ENCODE measurements around the gene SYT6.

The SYT6 gene

DNA sequence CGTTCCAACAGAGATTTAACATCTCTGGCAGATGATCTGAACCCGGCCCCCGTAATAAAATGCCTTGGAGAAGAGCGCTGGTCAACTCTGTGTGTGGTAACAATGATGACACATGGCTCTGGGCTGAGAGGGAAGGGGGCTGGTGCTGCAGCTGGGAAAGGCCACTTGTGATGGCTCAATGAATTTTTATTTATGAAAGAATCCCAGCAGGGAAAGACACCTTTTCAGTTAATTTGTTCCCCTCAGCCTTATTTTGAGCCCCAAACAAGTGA is 59.4 kb downstream of the SYT6 start:
- no peak overlapping the region for H3K9ac ChIP-seq (ENCODE audit: low read depth in 1 of 2, low read length in 2 of 2)
- H3K36me3 ChIP-seq (ENCODE audit: control insufficient read depth in 1 of 2, insufficient read depth in 2 of 2, low read length in 2 of 2): no peaks in the 10 kb centered on the region
- H3K27me3 ChIP-seq (ENCODE audit: control insufficient read depth in 1 of 2, insufficient read depth in 2 of 2, low read length in 2 of 2): no peaks in the 10 kb centered on the region
- no peak overlapping the region for H3K27ac ChIP-seq (ENCODE audit: low read depth, low read length)
- H3K9me3 ChIP-seq (ENCODE audit: control insufficient read depth in 1 of 2, low read length in 2 of 2): no peaks in the 10 kb centered on the region
- no peaks in the 10 kb centered on the region for H3K4me1 ChIP-seq (ENCODE audit: control insufficient read depth in 1 of 2, insufficient read depth in 2 of 2, low read length in 2 of 2)
- no peak overlapping the region for H3K4me3 ChIP-seq (ENCODE audit: low read depth in 1 of 2, low read length in 2 of 2)

- Histone ChIP-seq H3K9ac (ENCODE audit: low read depth in 1 of 2, low read length in 2 of 2) (no peak overlapping the region), H3K4me1 (ENCODE audit: control insufficient read depth in 1 of 2, insufficient read depth in 2 of 2, low read length in 2 of 2) (no peaks in the 10 kb centered on the region), H3K36me3 (ENCODE audit: control insufficient read depth in 1 of 2, insufficient read depth in 2 of 2, low read length in 2 of 2) (no peaks in the 10 kb centered on the region), H3K27ac (ENCODE audit: low read depth, low read length) (no peak overlapping the region), H3K27me3 (ENCODE audit: control insufficient read depth in 1 of 2, insufficient read depth in 2 of 2, low read length in 2 of 2) (no peaks in the 10 kb centered on the region), H3K4me3 (ENCODE audit: low read depth in 1 of 2, low read length in 2 of 2) (no peak overlapping the region), H3K9me3 (ENCODE audit: control insufficient read depth in 1 of 2, low read length in 2 of 2) (no peaks in the 10 kb centered on the region)
Measured at GRCh38 chr1:114093624-114094362, 59.9 kb downstream of the SYT6 start.

DNA sequence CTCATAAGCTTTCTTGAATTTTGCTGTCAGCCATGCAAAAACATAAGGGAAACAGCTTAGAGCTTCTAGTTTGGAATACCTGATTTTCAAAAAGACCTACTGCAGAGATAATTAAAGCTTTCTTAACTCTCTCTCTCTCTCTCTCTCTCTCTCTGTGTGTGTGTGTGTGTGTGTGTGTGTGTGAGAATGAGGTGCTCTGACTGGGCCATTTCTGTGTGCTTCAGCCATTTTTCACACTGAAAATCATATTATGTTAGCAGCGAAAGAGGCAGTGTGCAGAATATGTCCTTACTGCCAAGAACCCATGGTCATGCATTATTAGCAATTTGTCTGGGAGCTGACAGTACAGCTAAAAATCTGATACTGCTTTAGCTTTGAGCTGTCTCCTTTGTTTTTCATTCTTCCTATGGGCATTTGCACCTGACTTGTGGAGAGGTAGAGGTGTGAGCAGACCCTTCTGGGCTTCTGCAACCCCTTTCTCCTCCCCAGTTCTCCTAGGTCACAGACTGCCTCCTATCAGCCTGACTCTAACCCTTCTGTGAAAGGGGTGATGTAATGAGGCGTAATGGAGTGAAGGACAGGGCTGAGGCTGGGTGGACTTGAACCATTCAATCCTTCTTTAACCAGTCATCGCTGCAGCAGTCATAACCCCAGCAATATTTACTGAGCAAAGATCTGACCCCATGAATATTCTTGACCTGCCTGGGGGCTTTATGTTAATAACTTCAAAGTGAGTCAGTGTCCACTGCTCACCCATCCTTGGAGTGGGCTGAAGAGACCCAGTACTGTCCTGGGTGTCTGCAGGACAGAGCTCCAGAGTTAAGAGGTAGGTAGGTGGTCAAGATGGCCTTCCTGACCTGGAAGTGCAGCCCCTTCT is 61.2 kb downstream of the SYT6 start:
- no peaks in the 10 kb centered on the region for H3K36me3 ChIP-seq (ENCODE audit: control insufficient read depth in 1 of 2, insufficient read depth in 2 of 2, low read length in 2 of 2)
- H3K9ac ChIP-seq (ENCODE audit: low read depth in 1 of 2, low read length in 2 of 2): no peak overlapping the region
- H3K4me1 ChIP-seq (ENCODE audit: control insufficient read depth in 1 of 2, insufficient read depth in 2 of 2, low read length in 2 of 2): no peaks in the 10 kb centered on the region
- H3K27ac ChIP-seq (ENCODE audit: low read depth, low read length): no peak overlapping the region
- H3K27me3 ChIP-seq (ENCODE audit: control insufficient read depth in 1 of 2, insufficient read depth in 2 of 2, low read length in 2 of 2): no peaks in the 10 kb centered on the region
- H3K9me3 ChIP-seq (ENCODE audit: control insufficient read depth in 1 of 2, low read length in 2 of 2): no peaks in the 10 kb centered on the region
- no peak overlapping the region for H3K4me3 ChIP-seq (ENCODE audit: low read depth in 1 of 2, low read length in 2 of 2)

DNA sequence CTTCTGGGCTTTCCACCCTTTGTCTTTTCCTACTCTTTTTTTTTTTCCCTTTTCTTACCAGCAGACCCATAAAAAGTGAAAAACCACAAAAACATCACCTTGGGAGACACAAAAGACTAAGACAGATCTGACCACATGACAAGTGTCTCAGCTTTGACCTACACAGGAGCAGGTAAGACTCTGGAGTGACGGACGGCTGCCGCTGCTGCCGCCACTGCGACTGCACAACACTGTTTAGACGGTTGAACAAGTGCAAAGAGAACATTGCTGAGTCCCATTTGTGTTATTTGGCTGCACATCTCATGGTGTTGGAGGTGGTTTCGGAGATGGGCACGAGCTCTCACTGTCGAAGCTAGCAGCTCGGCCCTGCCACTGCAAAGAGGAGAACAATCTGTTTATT is 62.0 kb downstream of the SYT6 start:
- Histone ChIP-seq H3K27me3 (ENCODE audit: control insufficient read depth in 1 of 2, insufficient read depth in 2 of 2, low read length in 2 of 2) (no peaks in the 10 kb centered on the region), H3K27ac (ENCODE audit: low read depth, low read length) (no peak overlapping the region), H3K36me3 (ENCODE audit: control insufficient read depth in 1 of 2, insufficient read depth in 2 of 2, low read length in 2 of 2) (no peaks in the 10 kb centered on the region), H3K4me1 (ENCODE audit: control insufficient read depth in 1 of 2, insufficient read depth in 2 of 2, low read length in 2 of 2) (no peaks in the 10 kb centered on the region), H3K9ac (ENCODE audit: low read depth in 1 of 2, low read length in 2 of 2) (no peak overlapping the region), H3K4me3 (ENCODE audit: low read depth in 1 of 2, low read length in 2 of 2) (no peak overlapping the region), H3K9me3 (ENCODE audit: control insufficient read depth in 1 of 2, low read length in 2 of 2) (no peaks in the 10 kb centered on the region)

DNA sequence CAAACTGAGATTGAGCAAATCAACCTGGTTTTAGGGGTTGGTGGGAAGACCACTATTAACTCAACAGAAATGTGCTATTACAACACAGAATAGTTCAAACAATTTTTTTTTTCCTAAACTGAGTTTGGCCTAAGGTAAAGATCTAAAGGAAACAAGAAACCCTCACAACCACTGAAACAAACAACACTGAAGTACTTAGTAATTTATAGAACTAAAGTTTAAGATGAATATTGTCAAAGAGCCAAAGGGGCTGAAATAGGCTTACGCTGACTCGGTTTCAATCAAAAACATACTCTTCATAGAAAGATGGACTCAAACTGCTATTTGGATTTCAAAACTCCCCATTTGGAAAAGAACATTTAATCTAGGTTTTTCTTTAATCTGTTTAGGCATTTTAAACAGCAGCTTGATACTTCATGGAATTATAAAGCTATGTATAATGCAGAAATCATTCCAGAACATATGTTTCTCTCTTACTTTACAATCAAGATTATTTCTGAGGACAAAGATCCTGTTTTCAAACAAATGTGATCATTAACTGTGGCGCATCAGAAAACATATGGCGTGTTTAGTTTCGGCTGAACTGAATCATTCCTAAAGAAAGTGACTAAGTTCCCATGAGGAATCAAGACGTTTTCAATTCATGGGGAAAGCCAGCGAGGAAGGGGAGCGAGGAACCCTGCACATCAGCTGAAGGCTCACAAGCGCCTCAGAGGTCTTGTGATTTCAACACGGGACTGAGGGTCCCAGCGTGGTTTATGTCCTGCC is 62.7 kb downstream of the SYT6 start:
- Histone ChIP-seq H3K9me3 (ENCODE audit: control insufficient read depth in 1 of 2, low read length in 2 of 2) (no peaks in the 10 kb centered on the region), H3K4me3 (ENCODE audit: low read depth in 1 of 2, low read length in 2 of 2) (no peak overlapping the region), H3K4me1 (ENCODE audit: control insufficient read depth in 1 of 2, insufficient read depth in 2 of 2, low read length in 2 of 2) (no peaks in the 10 kb centered on the region), H3K27me3 (ENCODE audit: control insufficient read depth in 1 of 2, insufficient read depth in 2 of 2, low read length in 2 of 2) (no peaks in the 10 kb centered on the region), H3K36me3 (ENCODE audit: control insufficient read depth in 1 of 2, insufficient read depth in 2 of 2, low read length in 2 of 2) (no peaks in the 10 kb centered on the region), H3K9ac (ENCODE audit: low read depth in 1 of 2, low read length in 2 of 2) (no peak overlapping the region), H3K27ac (ENCODE audit: low read depth, low read length) (no peak overlapping the region)

DNA sequence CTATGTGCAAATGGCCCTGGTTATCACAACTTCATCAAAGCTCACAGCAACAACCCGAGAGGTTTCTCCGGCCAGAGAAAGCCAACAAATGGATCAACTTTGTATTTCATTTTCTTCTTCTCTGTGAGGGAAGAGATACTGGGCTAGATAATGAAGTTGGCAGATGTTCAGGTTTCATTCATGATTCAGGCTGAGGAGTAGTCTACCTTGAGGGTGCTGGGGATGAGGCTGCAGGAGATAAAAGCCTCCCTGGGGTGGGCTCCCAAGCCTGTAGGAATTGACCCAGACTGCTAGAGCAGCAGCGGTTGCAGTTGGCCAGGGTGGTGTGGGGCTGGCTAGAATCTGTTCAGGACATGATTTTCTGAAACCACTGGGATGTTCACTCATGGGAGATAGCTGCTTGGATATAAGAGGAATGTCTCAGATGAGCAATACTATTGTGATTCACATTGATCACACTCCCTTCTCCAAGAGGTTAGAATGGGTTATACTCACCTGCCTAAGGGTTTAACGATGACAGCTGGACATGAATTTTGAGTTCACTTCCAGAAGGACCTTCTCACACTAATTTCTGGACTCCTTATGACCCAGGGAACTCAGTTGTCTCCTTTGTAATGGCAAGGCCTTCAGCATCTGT is 64.0 kb downstream of the SYT6 start:
- Histone ChIP-seq H3K27ac (ENCODE audit: low read depth, low read length) (no peak overlapping the region), H3K36me3 (ENCODE audit: control insufficient read depth in 1 of 2, insufficient read depth in 2 of 2, low read length in 2 of 2) (no peaks in the 10 kb centered on the region), H3K4me1 (ENCODE audit: control insufficient read depth in 1 of 2, insufficient read depth in 2 of 2, low read length in 2 of 2) (no peaks in the 10 kb centered on the region), H3K9me3 (ENCODE audit: control insufficient read depth in 1 of 2, low read length in 2 of 2) (no peaks in the 10 kb centered on the region), H3K4me3 (ENCODE audit: low read depth in 1 of 2, low read length in 2 of 2) (no peak overlapping the region), H3K9ac (ENCODE audit: low read depth in 1 of 2, low read length in 2 of 2) (no peak overlapping the region), H3K27me3 (ENCODE audit: control insufficient read depth in 1 of 2, insufficient read depth in 2 of 2, low read length in 2 of 2) (no peaks in the 10 kb centered on the region)

DNA sequence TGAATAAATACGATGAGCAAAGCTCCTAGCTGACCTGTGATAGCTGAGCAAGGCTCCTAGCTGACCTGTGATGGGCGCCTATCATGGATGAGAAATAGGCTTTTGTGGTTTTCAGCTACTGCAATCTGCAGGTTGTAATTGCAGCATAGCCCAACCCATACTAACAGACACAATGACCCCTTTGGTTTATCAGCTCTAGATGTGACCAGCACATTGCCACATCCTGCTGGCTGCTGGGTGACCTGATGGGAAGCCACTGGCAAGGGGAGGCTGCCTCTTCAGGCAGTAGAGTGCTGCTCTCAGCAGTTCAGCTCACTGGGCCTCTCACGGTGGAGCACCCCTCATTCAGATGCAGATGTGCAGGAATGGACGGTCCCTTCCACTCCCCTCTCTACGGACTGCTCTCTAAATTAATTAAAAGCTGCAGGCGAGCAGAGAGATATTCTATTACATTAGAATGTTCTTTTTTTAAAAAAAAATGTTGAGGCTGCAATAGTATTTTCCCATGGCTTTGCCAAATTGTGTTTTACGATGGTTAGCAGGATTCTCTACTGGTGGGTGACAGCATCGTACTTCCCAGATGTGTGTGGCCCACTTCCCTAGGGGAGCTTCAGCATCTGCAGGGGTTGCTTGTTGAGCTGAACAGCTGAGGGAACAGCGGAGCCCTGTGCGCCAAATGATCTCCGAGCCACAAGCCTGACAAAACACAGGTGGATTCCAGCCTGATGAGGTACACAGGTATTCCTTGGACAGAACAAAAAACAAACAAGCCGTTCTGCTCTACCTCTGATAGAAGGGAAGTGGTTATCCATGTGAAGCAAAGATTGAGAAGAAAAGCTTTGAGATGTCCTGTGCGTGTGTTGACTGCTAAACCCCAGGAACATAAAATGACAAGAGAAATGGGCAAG is 65.0 kb downstream of the SYT6 start:
- Histone ChIP-seq H3K27ac (ENCODE audit: low read depth, low read length) (no peak overlapping the region), H3K4me1 (ENCODE audit: control insufficient read depth in 1 of 2, insufficient read depth in 2 of 2, low read length in 2 of 2) (no peaks in the 10 kb centered on the region), H3K4me3 (ENCODE audit: low read depth in 1 of 2, low read length in 2 of 2) (no peak overlapping the region), H3K36me3 (ENCODE audit: control insufficient read depth in 1 of 2, insufficient read depth in 2 of 2, low read length in 2 of 2) (no peaks in the 10 kb centered on the region), H3K27me3 (ENCODE audit: control insufficient read depth in 1 of 2, insufficient read depth in 2 of 2, low read length in 2 of 2) (no peaks in the 10 kb centered on the region), H3K9ac (ENCODE audit: low read depth in 1 of 2, low read length in 2 of 2) (no peak overlapping the region), H3K9me3 (ENCODE audit: control insufficient read depth in 1 of 2, low read length in 2 of 2) (no peaks in the 10 kb centered on the region)

DNA sequence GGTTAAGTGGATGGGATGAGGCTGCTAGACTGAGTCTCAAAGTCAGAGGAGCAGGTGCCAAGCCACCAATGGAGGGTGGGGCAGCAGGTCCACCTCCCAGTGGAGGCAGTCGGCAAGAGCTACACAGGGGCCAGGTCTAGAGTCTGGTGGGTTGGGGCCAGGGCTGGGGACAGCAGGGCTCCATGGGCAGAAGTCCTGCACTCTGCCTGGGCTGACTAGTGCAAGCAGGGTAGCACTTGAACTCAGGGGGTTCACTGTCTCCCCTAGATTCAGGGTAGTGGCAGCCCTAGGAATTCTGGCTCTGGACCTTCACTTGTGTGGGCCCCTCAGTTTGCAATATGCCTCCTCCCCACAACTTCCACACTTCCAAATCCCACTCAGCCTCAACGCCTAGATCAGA is 66.2 kb downstream of the SYT6 start:
- H3K27ac ChIP-seq (ENCODE audit: low read depth, low read length): no peak overlapping the region
- no peaks in the 10 kb centered on the region for H3K27me3 ChIP-seq (ENCODE audit: control insufficient read depth in 1 of 2, insufficient read depth in 2 of 2, low read length in 2 of 2)
- no peak overlapping the region for H3K4me3 ChIP-seq (ENCODE audit: low read depth in 1 of 2, low read length in 2 of 2)
- H3K9ac ChIP-seq (ENCODE audit: low read depth in 1 of 2, low read length in 2 of 2): no peak overlapping the region
- H3K4me1 ChIP-seq (ENCODE audit: control insufficient read depth in 1 of 2, insufficient read depth in 2 of 2, low read length in 2 of 2): no peaks in the 10 kb centered on the region
- no peaks in the 10 kb centered on the region for H3K9me3 ChIP-seq (ENCODE audit: control insufficient read depth in 1 of 2, low read length in 2 of 2)
- no peaks in the 10 kb centered on the region for H3K36me3 ChIP-seq (ENCODE audit: control insufficient read depth in 1 of 2, insufficient read depth in 2 of 2, low read length in 2 of 2)

DNA sequence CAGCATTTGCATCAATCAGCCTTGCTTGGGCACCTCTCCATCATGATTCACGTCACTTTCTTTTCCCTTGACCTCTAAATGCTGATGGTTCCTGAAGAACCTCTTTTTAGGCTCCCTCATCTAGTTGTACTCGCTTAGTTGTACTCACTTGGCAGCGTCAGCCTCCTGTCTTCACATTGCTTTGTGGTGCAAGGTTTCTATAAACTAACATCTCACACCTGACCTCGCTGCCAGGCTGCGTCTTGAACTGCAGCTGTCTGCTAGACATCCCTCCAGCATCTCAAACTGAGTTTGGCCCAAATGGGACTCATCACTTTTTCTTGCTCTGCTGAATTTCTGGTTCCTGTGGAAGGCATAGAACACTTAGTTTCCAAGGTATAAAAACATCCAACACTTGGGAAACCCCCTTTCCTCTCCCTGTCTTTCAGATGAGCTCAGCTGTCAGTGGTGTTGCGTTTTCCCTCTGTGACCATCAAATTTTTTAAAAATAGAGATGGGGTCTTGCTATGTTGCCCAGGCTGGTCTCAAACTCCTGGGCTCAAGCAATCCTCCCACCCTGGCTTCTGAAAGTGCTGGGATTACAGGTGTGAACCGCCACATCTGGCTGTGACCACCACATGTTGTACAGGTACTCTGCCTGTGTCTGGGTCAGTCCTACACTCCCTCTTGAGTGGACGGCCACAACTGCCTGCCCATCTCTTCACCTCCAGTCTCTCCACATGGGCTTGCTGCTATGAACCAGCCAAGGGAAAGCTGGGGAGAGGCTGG is 66.9 kb downstream of the SYT6 start:
- H3K27ac ChIP-seq (ENCODE audit: low read depth, low read length): no peak overlapping the region
- no peak overlapping the region for H3K4me3 ChIP-seq (ENCODE audit: low read depth in 1 of 2, low read length in 2 of 2)
- peaks cover 0 to 7% of the 10 kb centered on the region in 2 donors for H3K4me1 ChIP-seq (ENCODE audit: control insufficient read depth in 1 of 2, insufficient read depth in 2 of 2, low read length in 2 of 2)
- H3K9me3 ChIP-seq (ENCODE audit: control insufficient read depth in 1 of 2, low read length in 2 of 2): no peaks in the 10 kb centered on the region
- H3K27me3 ChIP-seq (ENCODE audit: control insufficient read depth in 1 of 2, insufficient read depth in 2 of 2, low read length in 2 of 2): no peaks in the 10 kb centered on the region
- no peaks in the 10 kb centered on the region for H3K36me3 ChIP-seq (ENCODE audit: control insufficient read depth in 1 of 2, insufficient read depth in 2 of 2, low read length in 2 of 2)
- no peak overlapping the region for H3K9ac ChIP-seq (ENCODE audit: low read depth in 1 of 2, low read length in 2 of 2)
